Spinal cord (tissue), 10 donors: ENCODE results near the gene CD2BP2. TPM values are rescaled to one million over a fixed set of nuclear protein-coding genes. Genes with fewer than 3 reads are reported as not detected.

Experiments
- DNase-seq, 6 donors: peaks; one replicate each; pipeline versions ENCODE4 v3.0.0 to v3.0.0-alpha.2; 2013 to 2015; ENCODE audit warnings: low spot score in 6 of 6, low read depth in 4 of 6
- H3K27ac ChIP-seq: one replicate; pipeline ENCODE4 v1.5.1; 2013; ENCODE audit warnings: low read depth, low read length, control low read depth
- H3K27me3 ChIP-seq: one replicate; pipeline ENCODE4 v1.6.1; 2013; ENCODE audit warnings: low read length; ENCODE audit not compliant: control insufficient read depth, insufficient read depth
- H3K36me3 ChIP-seq: one replicate; pipeline ENCODE4 v1.6.1; 2013; ENCODE audit warnings: low read length; ENCODE audit not compliant: control insufficient read depth, insufficient read depth
- H3K4me1 ChIP-seq: one replicate; pipeline ENCODE4 v1.6.1; 2013; ENCODE audit warnings: low read length; ENCODE audit not compliant: control insufficient read depth, insufficient read depth
- H3K4me3 ChIP-seq: one replicate; pipeline ENCODE4 v1.5.1; 2013; ENCODE audit warnings: low read depth, low read length, control low read depth
- H3K9me3 ChIP-seq: one replicate; pipeline ENCODE4 v1.6.1; 2013; ENCODE audit warnings: low read length; ENCODE audit not compliant: control insufficient read depth, insufficient read depth
- WGBS: methylation state at CpG from one replicate; pipeline ENCODE4 v1.1.5; 2013; ENCODE audit warnings: missing lambda C conversion rate; ENCODE audit not compliant: insufficient coverage; 5-methylcytosine and 5-hydroxymethylcytosine counted together
- polyA plus RNA-seq, 2 donors: library from polyadenylated mRNA; unstranded; fragments of 120-200 nt; gene quantifications; one replicate each; pipeline ENCODE4 v1.2.1, GENCODE V29; 2013; ENCODE audit not compliant: insufficient read length in 2 of 2
- total RNA-seq, 2 donors: library from RNA; depleted of rRNA in 1 of 2; stranded (reverse); fragments of 120-200 nt in 1 of 2; fragments of >200 nt in 1 of 2; gene quantifications; one replicate each; pipeline versions ENCODE4 v1.2.3 to v1.2.4, GENCODE V29; 2013 to 2014
- donor health status: healthy.

The CD2BP2 gene
- total and polyA plus RNA-seq, 4 donors: 26.7 to 63.9 (median 55.3) TPM

GRCh38 chr16:30379158-30379783 is 24.2 kb upstream of the CD2BP2 start:
- H3K27me3 ChIP-seq: no peaks in the 10 kb centered on the region
- H3K27ac ChIP-seq: peak overlapping the region; percentile 100
- peak overlapping the region; percentile 95 for H3K4me3 ChIP-seq
- WGBS: 8% methylated on average over 23 of the region's 27 CpGs
- no peak for DNase-seq
- H3K9me3 ChIP-seq: no peaks in the 10 kb centered on the region
- peaks cover 8% of the 10 kb centered on the region for H3K36me3 ChIP-seq
- H3K4me1 ChIP-seq: peaks cover 34% of the 10 kb centered on the region

- DNase-seq: peak; percentile 89 to 99 (median 97)
- H3K4me1 ChIP-seq: peaks cover 34% of the 10 kb centered on the region
- no peaks in the 10 kb centered on the region for H3K27me3 ChIP-seq
- peaks cover 8% of the 10 kb centered on the region for H3K36me3 ChIP-seq
- peak overlapping the region; percentile 100 for H3K27ac ChIP-seq
- H3K9me3 ChIP-seq: no peaks in the 10 kb centered on the region
- WGBS: 0% methylated on average over 65 of the region's 67 CpGs
- H3K4me3 ChIP-seq: peak overlapping the region; percentile 95
Observed at GRCh38 chr16:30378236-30379157, 23.4 kb upstream of the CD2BP2 start.

GRCh38 chr16:30377812-30378235 is 22.7 kb upstream of the CD2BP2 start:
- Histone ChIP-seq H3K9me3 (no peaks in the 10 kb centered on the region), H3K4me3 (peak overlapping the region; percentile 95), H3K4me1 (peaks cover 34% of the 10 kb centered on the region), H3K36me3 (peaks cover 8% of the 10 kb centered on the region), H3K27me3 (no peaks in the 10 kb centered on the region), H3K27ac (peak overlapping the region; percentile 100)
- DNase-seq: peak; percentile 78 to 98 (median 85)
- WGBS: 0% methylated on average over 37 of the region's 39 CpGs

DNA sequence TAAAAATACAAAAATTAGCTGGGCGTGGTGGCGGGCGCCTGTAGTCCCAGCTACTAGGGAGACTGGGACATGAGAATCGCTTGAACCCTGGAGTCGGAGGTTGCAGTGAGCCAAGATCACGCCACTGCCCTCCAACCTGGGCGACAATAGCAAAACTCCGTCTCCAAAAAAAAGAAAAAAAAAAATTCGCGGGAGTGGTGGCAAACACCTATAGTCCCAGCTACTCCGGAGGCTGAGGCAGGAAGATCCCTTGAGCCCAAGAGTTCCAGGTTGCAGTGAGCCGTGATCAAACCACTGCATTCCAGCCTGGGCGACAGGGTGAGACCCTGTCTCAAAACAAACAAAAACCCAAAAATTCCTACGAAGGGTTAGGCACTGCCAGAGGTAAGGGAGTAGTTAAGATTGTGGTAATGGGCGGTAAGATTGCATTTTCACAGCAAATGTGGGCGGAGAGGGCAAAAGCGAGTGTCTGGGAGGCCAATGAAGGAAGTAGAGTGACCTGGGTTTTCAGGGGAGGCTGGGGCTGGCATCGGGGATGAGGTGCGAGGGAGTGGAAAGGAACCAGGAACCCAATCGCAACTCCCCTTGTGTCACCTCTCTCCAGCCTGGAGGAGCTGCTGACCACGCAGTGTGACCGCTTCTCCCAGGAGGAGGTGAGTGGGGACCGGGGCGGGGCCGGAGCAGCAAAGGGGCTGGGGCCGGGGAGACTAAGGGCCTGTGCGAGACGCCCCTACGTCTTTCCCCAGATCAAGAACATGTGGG is 22.1 kb upstream of the CD2BP2 start:
- no peaks in the 10 kb centered on the region for H3K27me3 ChIP-seq
- 53% methylated on average over 23 of the region's 29 CpGs for WGBS
- H3K4me1 ChIP-seq: peaks cover 35% of the 10 kb centered on the region
- H3K36me3 ChIP-seq: peaks cover 8% of the 10 kb centered on the region
- peak overlapping the region; percentile 95 for H3K4me3 ChIP-seq
- no peaks in the 10 kb centered on the region for H3K9me3 ChIP-seq
- H3K27ac ChIP-seq: peak overlapping the region; percentile 100
- DNase-seq: peak in 1 of 6 donors; percentile 9

DNA sequence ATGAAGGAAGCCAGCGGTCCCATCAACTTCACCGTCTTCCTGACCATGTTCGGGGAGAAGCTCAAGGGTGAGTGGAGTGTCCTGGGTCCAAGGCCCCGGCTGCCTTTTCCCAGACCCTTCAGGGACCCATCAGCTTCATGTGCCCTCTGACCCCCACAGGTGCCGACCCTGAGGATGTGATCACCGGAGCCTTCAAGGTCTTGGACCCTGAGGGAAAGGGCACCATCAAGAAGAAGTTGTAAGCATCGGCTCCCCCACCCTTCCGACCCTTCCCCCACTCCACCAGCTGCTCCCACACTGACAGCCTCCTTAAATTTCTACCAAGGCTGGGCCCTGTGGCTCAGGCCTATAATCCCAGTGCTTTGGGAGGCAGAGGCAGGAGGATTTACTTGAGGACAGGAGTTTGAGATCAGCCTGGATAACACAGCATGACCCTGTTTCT is 21.4 kb upstream of the CD2BP2 start:
- Histone ChIP-seq H3K4me3 (no peak overlapping the region), H3K9me3 (no peaks in the 10 kb centered on the region), H3K36me3 (peaks cover 8% of the 10 kb centered on the region), H3K27ac (no peak overlapping the region), H3K27me3 (no peaks in the 10 kb centered on the region), H3K4me1 (peaks cover 41% of the 10 kb centered on the region)
- DNase-seq: no peak
- 90% methylated on average over 6 of the region's 8 CpGs for WGBS

GRCh38 chr16:30375864-30376263 is 20.8 kb upstream of the CD2BP2 start:
- Histone ChIP-seq H3K27me3 (no peaks in the 10 kb centered on the region), H3K36me3 (peaks cover 6% of the 10 kb centered on the region), H3K4me1 (peaks cover 47% of the 10 kb centered on the region), H3K4me3 (no peak overlapping the region), H3K27ac (no peak overlapping the region), H3K9me3 (no peaks in the 10 kb centered on the region)
- DNase-seq: peak in 1 of 6 donors; percentile 2
- 83% methylated on average over 2 of the region's 8 CpGs for WGBS

- DNase-seq: peak in 1 of 6 donors; percentile 0
- Histone ChIP-seq H3K27me3 (no peaks in the 10 kb centered on the region), H3K4me1 (peaks cover 44% of the 10 kb centered on the region), H3K9me3 (no peaks in the 10 kb centered on the region), H3K27ac (no peak within 1 kb of the TSS), H3K4me3 (no peak within 1 kb of the TSS), H3K36me3 (peaks cover 4% of the 10 kb centered on the region)
- 91% methylated on average over 3 of the region's 6 CpGs for WGBS
Observed at GRCh38 chr16:30374538-30374937, 19.4 kb upstream of the CD2BP2 start, which contains the start of gene MYL11. Gene MYL11, plus strand, starts transcription at chr16:30374802. Its CDS starts 56 bp downstream, at chr16:30374858.

DNA sequence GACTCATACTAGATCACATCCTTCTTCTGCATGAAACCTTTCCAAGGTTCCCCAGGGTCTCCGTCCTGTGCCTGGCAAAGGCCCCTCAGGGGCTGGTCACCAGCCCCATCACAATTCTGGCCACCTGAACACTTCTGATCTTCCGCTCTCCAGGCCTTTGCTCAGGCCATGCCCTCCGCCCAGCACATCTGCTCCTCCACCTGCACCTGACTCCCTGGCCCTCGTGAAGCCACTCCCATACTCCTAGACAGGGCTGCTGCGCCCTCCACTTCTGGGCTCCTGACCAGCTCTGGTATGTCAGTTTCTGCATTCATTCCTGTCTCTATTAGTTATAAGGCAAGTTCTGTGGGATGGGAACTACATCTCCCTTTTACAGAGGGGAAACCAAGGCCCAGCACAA is 17.6 kb upstream of the CD2BP2 start:
- H3K36me3 ChIP-seq: peaks cover 8% of the 10 kb centered on the region
- peaks cover 44% of the 10 kb centered on the region for H3K4me1 ChIP-seq
- no peak for DNase-seq
- no peak overlapping the region for H3K27ac ChIP-seq
- no peak overlapping the region for H3K4me3 ChIP-seq
- H3K9me3 ChIP-seq: no peaks in the 10 kb centered on the region
- H3K27me3 ChIP-seq: no peaks in the 10 kb centered on the region
- WGBS: 94% methylated on average over 4 of the region's 5 CpGs

DNA sequence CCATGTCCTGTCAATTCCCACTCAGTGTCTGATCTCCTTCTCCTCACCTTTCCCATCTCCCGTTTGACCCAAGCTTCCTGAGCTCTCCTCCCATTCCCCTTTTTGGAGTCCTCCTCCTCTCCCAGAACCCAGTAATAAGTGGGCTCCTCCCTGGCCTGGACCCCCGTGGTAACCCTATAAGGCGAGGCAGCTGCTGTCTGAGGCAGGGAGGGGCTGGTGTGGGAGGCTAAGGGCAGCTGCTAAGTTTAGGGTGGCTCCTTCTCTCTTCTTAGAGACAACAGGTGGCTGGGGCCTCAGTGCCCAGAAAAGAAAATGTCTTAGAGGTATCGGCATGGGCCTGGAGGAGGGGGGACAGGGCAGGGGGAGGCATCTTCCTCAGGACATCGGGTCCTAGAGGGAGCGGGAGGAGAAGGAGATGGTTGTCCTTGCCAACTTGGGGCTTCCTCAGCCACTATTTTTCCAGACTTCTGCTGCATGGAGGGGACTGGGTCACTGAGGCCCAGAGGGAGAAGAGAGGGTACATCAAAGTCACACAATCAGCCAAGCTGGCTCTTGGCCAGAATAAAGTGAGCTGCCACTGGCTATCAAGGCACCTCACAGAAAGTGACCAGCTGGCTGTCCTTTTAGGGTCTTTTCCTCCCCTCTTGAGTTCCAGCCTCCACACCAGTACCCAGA is 17.1 kb upstream of the CD2BP2 start:
- H3K27ac ChIP-seq: peak overlapping the region; percentile 97
- peaks cover 11% of the 10 kb centered on the region for H3K36me3 ChIP-seq
- no peaks in the 10 kb centered on the region for H3K9me3 ChIP-seq
- no peaks in the 10 kb centered on the region for H3K27me3 ChIP-seq
- DNase-seq: no peak
- no peak overlapping the region for H3K4me3 ChIP-seq
- 87% methylated on average over 4 of the region's 6 CpGs for WGBS
- peaks cover 42% of the 10 kb centered on the region for H3K4me1 ChIP-seq
